Endothelial cell of umbilical vein (primary cell): ENCODE data around the gene KCNN1.

Source experiments
- EZH2 ChIP-seq: IDR thresholded peaks from 2 replicates; pipeline ENCODE4 v1.6.1; 2012; ENCODE audit warnings: borderline replicate concordance, low read depth, mild to moderate bottlenecking, moderate library complexity, low read length, inconsistent platforms; ENCODE audit not compliant: severe bottlenecking
- FOS ChIP-seq: IDR thresholded peaks from 2 replicates; pipeline ENCODE4 v1.6.1; 2011; ENCODE audit warnings: mild to moderate bottlenecking, low read length, moderate library complexity, borderline replicate concordance; ENCODE audit not compliant: insufficient read depth
- JUN ChIP-seq: IDR thresholded peaks from 2 replicates; pipeline ENCODE4 v1.6.1; 2011; ENCODE audit warnings: borderline replicate concordance, low read depth; ENCODE audit not compliant: insufficient read length, insufficient read depth
- POLR2A ChIP-seq: IDR thresholded peaks from 2 replicates; pipeline ENCODE4 v1.6.1; 2012; ENCODE audit warnings: low read depth, mild to moderate bottlenecking, control low read depth, low read length
- POLR2AphosphoS5 ChIP-seq: IDR thresholded peaks from 2 replicates; pipeline ENCODE4 v1.6.1; 2012; ENCODE audit warnings: low read depth, mild to moderate bottlenecking, control low read depth, low read length, moderate library complexity; ENCODE audit not compliant: insufficient read depth
- TF ChIP-seq, protein P1 (sequence below), 2 donors: IDR thresholded peaks; 1 replicate in 1 of 2; 2 replicates in 1 of 2; pipeline ENCODE4 v1.5.1; 2011; ENCODE audit warnings: low read length in 2 of 2, mild to moderate bottlenecking in 2 of 2, moderate library complexity in 2 of 2, control low read depth in 1 of 2, inconsistent platforms in 1 of 2, low read depth in 1 of 2; ENCODE audit not compliant: insufficient read depth in 1 of 2; ENCODE audit errors: extremely low read depth in 1 of 2
- TF ChIP-seq, protein P2 (sequence below): IDR thresholded peaks from 2 replicates; pipeline ENCODE4 v1.6.1; 2011; ENCODE audit not compliant: insufficient read depth, insufficient read length

DNA sequence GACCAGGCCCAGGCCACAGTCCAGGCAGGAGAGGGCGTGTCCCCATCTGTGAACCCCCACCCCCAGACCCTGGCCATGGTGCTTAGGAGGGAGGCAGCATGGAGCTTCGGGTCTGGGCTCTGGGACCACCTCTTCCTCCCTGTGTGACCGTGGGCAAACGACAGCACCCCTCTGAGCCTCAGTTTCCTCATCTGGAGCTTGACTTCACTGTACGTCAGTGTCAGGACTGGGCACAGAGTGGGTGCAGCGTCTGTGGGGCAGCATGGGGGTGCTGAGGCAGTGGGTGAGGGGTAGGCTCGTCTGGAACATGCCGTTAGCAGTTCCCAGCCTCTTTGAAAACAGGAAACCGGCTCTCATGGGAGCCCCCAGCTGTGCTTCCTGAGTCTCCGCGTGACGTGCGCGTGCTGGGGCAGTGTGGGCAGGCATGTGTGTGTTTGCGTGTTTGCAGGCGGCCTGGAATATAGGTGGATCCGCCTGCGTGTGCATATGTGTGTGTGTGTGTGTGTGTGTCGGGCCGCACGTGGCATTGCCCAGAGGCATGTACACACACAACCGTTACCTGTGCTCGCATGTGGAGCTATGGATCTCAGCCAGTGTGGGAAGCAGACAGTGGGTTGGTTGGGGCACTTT is 56.8 kb downstream of the KCNN1 start:
- TF ChIP-seq, protein P1, sequence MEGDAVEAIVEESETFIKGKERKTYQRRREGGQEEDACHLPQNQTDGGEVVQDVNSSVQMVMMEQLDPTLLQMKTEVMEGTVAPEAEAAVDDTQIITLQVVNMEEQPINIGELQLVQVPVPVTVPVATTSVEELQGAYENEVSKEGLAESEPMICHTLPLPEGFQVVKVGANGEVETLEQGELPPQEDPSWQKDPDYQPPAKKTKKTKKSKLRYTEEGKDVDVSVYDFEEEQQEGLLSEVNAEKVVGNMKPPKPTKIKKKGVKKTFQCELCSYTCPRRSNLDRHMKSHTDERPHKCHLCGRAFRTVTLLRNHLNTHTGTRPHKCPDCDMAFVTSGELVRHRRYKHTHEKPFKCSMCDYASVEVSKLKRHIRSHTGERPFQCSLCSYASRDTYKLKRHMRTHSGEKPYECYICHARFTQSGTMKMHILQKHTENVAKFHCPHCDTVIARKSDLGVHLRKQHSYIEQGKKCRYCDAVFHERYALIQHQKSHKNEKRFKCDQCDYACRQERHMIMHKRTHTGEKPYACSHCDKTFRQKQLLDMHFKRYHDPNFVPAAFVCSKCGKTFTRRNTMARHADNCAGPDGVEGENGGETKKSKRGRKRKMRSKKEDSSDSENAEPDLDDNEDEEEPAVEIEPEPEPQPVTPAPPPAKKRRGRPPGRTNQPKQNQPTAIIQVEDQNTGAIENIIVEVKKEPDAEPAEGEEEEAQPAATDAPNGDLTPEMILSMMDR (IDR thresholded peaks at IDR 0.05; ENCODE audit: extremely low read depth in 1 of 2, insufficient read depth in 1 of 2, low read depth in 1 of 2, low read length in 2 of 2): no peak
- TF ChIP-seq JUN (no peak), POLR2A (peak; percentile 35), POLR2AphosphoS5 (peak; percentile 88), EZH2 (no peak), FOS (no peak)
- TF ChIP-seq, protein P2, sequence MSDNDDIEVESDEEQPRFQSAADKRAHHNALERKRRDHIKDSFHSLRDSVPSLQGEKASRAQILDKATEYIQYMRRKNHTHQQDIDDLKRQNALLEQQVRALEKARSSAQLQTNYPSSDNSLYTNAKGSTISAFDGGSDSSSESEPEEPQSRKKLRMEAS: peak; percentile 90
